Amniotic stem cell (primary cell): ENCODE data around the gene ABI3BP.
A peak's percentile ranks its signal among the peaks of the same experiment; 100 is the strongest.
"Not testable (repeated sequence)": the region's sequence is repeated elsewhere in the genome, so short reads cannot be mapped to it uniquely, and the experiment has no call there.

Source experiments
- DNase-seq: peaks from one replicate; lab custom pipeline; 2025; lab: John Stamatoyannopoulos, UW

ABI3BP gene

DNA sequence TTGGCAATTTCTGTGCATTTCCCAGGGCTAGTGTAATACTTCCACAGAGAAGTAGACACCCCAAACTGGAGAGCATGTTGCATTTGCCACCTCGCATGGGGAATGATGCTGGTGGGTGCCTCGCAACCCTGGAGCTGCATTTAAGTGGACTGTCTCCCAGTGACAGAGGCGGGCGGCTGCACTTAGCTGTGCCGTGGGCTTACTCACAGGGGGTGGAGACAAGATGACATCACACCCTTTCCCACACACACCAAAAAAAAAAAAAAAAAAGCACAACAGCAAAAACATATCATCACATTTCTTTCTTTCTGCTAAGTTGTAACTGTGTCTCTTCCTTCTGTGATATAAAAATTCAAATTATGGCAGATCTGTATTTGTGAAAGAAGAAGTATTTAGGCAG, at the start of gene ABI3BP:
Gene ABI3BP, minus strand, starts transcription at position 113 of the 400 bp plus-strand sequence. Its CDS starts 37 bp downstream, at position 76.
- peak; percentile 83 for DNase-seq

DNA sequence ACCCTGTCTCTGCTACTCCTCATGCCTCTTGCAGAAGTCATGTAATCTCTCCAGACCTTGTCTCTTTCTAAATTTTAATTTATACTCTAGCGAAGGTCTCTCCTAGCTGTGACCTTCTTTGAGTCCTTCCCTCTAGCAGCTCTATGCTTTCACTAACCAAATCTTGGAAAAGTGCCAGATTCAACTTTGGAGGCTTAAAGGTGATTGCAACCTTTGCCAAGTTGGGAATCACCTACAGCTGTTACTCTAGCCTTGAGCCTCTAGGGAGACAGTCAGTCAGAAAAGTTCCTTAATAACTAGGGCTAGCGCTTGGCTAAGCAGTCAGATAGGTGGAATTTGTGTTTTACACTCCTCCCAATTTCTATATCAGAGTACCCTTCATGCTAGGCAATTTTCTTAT, 46.1 kb upstream of the ABI3BP start:
- no peak for DNase-seq

- no peak for DNase-seq
These were observed 45.7 kb upstream of the ABI3BP start for GRCh38 chr3:101038880-101039279.

GRCh38 chr3:101038393-101038792, 45.2 kb upstream of the ABI3BP start:
- DNase-seq = no peak

GRCh38 chr3:101037613-101038012, 44.4 kb upstream of the ABI3BP start:
- no peak for DNase-seq

GRCh38 chr3:101036676-101037075, 43.5 kb upstream of the ABI3BP start:
- DNase-seq = no peak

- peak; percentile 76 for DNase-seq
These were observed 43.0 kb upstream of the ABI3BP start for GRCh38 chr3:101036213-101036618.

GRCh38 chr3:101027286-101027685, 34.1 kb upstream of the ABI3BP start:
- DNase-seq = no peak

- DNase-seq = no peak
These were observed 33.7 kb upstream of the ABI3BP start for GRCh38 chr3:101026881-101027280.

GRCh38 chr3:101026244-101026643, 33.0 kb upstream of the ABI3BP start:
- DNase-seq = no peak

- DNase-seq = no peak
These were observed 27.3 kb upstream of the ABI3BP start for GRCh38 chr3:101020351-101021015.

DNA sequence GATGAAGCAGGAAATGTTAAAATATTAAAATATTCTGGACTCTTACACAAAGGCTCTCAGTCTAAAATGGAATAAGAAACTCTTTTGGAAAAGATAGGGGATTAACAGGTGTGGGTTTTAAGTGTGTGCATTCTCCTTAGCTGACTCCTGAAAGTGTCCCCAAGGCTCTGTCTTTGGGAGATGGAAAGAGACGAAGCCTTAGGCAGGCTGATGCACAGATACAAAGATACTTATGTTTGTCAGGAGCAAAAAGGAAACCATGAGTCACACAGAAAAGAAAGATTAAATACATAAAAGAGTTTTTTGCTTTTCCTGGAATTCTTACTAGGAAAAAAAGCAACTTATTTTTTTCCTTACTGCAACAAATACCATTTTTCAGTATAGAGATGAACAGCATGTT, 23.8 kb upstream of the ABI3BP start:
- no peak for DNase-seq

DNA sequence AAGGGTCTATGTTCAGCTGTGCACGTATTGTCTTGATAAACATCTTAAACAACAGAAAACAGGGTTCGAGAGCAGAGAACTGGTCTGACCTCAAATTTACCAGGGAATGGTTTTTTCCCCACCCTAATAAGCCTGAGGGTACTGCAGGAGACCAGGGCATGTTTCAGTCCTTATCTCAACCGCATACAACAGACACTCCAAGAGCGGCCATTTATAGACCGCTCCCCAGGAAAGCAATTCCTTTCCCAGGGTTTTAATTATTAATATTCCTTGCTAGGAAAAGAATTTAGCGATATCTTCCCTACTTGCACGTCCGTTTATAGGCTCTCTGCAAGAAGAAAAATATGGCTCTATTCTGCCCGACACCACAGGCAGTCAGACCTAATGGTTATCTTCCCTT, 19.1 kb upstream of the ABI3BP start:
- DNase-seq = not testable (repeated sequence)

DNA sequence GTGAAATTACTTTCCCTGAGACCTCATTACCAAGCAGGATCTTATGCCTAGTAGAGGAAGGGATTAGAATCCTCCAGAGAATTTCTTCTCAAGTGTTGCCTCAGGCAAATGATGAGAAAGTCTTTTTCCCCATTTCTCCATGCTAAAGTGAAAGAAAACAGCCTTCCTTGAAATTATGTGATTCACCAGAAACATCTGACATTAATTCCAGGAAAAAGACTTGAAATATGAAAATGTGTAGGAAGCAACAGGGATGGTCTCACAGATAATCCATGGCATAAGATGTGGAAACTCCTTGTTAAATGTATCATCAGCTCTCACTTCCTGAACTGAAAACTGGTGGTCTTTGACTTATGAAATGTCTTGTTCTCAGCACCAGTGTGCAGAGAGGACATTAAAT, 17.9 kb upstream of the ABI3BP start:
- peak; percentile 35 for DNase-seq

GRCh38 chr3:101010296-101010695, 17.1 kb upstream of the ABI3BP start:
- DNase-seq = peak; percentile 29

DNA sequence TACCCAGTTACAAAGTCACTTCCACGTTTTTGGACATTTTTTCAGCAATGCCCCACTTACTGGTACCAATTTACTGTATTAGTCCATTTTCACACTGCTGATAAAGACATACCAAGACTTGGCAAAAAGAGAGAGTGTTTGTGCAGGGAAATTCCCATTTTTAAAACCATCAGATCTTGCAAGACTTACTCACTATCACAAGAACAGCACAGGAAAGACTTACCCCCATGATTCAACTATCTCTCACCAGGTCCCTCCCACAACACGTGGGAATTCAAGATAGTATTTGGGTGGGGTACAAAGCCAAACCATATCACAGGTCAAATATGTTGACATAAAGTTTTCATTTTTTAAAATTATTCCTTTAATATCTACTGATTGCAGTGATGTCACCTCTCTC, 16.2 kb upstream of the ABI3BP start:
- DNase-seq = no peak

DNA sequence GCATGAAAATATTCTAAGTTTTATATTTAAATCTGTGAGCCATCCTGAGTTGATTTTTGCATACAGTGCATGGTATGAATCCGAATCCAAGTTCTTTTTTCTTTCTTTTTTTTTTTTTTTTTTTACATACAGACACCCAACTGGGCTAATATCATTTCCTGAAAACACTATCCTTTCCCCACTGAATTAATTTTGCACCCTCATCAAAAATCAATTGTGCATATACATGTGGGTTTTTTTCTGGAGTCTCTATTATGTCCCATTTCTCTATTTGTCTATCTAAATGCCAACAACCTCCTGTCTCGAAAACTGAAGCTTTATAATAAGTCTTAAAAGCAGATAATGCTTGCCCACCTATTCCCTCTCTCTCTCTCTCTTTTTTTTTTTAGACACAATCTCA, 5.9 kb upstream of the ABI3BP start:
- no peak for DNase-seq

DNA sequence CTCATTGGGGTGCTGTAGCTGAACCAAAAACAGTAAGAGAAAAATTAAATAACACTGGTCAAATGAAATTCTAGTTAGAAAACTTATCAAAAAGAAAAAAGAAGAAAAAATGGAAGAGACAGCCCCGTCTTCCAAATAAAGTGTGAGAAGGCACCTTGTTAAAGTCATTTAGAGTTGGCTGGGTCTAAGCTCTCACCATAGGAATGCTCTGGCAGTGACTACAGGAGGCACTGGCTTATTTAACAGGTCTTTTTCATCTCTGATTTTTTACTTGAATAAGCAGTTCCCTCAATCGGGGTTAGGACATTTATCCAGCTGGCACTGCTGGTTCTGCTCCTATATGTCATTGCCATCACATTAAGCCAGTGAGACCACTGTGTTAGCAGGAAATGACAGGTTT, 1.6 kb upstream of the ABI3BP start:
- DNase-seq = no peak

- no peak for DNase-seq
These were observed 966 bp upstream of the ABI3BP start for GRCh38 chr3:100994187-100994586.

DNA sequence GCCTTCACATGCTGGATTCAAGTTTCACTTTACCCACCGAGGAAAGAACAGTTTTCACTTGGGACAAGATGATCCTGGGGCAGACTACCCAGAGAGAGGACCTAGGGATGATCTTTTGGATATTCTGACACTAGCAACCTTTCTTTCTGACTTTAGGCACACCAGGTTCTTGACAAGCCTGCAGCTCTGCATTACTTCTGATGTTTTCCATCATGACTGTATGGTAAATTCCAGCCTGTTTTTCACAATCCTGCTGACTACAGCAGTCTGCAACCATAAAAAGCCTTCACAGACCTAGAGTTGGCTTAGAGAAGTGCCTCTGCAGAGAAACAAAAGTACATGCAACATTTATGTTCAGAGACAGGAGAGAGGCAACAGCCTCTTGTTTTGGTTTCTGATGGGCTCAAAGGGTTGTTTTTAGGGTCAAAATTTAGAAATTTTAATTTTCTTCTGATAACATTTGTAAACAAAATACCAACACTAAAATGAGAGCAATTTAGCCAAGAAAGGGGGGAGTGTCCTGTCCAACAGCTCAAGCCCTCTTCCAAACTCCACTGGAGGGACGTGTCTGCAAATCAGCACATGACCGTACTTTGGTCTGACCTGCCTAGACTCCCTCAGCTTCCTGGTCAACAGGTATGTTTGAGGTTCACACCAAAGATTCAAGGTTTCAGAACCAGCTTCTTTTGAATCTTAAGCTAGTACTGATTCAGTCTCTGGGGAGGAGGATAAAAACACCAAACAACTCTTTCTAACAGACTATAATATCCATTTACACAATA, 799 bp downstream of the ABI3BP start:
- peak; percentile 28 for DNase-seq

- no peak for DNase-seq
These were observed 5.1 kb downstream of the ABI3BP start for GRCh38 chr3:100988080-100988479.

DNA sequence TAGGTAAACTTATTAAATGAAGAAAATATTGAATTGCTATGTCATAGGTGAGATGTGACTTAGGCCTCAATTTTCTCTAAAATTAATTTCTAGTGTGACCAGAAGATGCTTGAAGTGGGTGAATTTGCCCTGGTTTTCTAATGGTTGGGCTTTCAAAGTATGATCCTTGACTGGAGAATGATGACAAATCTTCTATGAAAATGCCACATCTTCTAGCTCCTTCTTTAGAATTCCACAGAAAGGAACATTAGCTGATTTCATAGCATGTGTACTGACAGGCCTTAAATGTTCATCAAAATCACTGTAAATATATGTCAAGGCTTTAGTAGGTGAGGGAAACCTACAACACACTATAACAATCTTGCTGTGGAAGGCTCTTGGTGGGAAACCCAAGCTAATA, 8.9 kb downstream of the ABI3BP start:
- DNase-seq = no peak

DNA sequence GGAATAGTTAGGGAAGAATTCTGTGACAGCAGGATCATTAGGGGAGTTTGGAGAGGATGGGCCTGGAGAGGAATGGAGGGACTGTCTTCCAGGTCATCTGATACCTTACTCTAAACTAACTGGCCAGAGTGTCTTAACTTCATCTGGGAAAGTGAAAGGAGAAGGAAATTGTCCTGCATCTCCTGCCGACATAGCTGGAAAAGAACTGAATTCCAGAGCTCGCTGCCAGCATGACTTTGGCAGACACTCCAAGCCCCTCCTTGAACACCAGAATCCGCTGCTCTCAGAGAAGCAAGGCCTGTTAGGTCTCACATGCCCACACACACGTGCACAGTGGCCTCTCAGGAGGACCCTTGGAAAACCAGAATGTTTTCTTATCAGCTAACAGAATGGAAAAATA, 10.5 kb downstream of the ABI3BP start:
- DNase-seq = peak; percentile 34
